Immature natural killer cell (primary cell): ENCODE results near the gene OR2D3. TPM values are rescaled to one million over a fixed set of nuclear protein-coding genes. Genes with fewer than 3 reads are reported as not detected.
"Not testable (repeated sequence)": the region's sequence is repeated elsewhere in the genome, so short reads cannot be mapped to it uniquely, and the experiment has no call there.

Experiments
- DNase-seq, 3 donors: peaks; one replicate each; pipeline ENCODE4 v3.0.0; 2022; ENCODE audit warnings: mixed read lengths in 1 of 3
- H3K27ac Mint-ChIP-seq, 6 donors: one replicate each; pipeline ENCODE4 v1.8.0; 2020; ENCODE audit warnings: mixed read lengths in 6 of 6, mild to moderate bottlenecking in 5 of 6, inconsistent platforms in 4 of 6, moderate library complexity in 3 of 6
- H3K27me3 Mint-ChIP-seq, 3 donors: one replicate each; pipeline ENCODE4 v1.8.0; 2020 to 2021; ENCODE audit warnings: low read depth in 3 of 3, mild to moderate bottlenecking in 3 of 3, mixed read lengths in 3 of 3, moderate library complexity in 3 of 3, inconsistent platforms in 1 of 3
- H3K36me3 Mint-ChIP-seq, 3 donors: one replicate each; pipeline ENCODE4 v1.8.0; 2020; ENCODE audit warnings: mixed read lengths in 3 of 3, inconsistent platforms in 2 of 3, mild to moderate bottlenecking in 2 of 3
- H3K4me1 Mint-ChIP-seq, 2 donors: one replicate each; pipeline ENCODE4 v1.8.0; 2020; ENCODE audit warnings: inconsistent platforms in 2 of 2, mild to moderate bottlenecking in 2 of 2, mixed read lengths in 2 of 2, moderate library complexity in 1 of 2
- H3K4me3 Mint-ChIP-seq, 5 donors: one replicate each; pipeline ENCODE4 v1.8.0; 2020; ENCODE audit warnings: mild to moderate bottlenecking in 5 of 5, mixed read lengths in 5 of 5, inconsistent platforms in 3 of 5, moderate library complexity in 3 of 5
- H3K9me3 Mint-ChIP-seq, 6 donors: one replicate each; pipeline ENCODE4 v1.8.0; 2020; ENCODE audit warnings: mild to moderate bottlenecking in 6 of 6, mixed read lengths in 6 of 6, inconsistent platforms in 4 of 6, moderate library complexity in 3 of 6
- polyA plus RNA-seq, 3 donors: library from polyadenylated mRNA; unstranded; fragments of 300-500 nt; fragmentation: Illumina TruSeq; gene quantifications; one replicate each; pipeline ENCODE4 v1.2.3, GENCODE V29; 2021

The OR2D3 gene
- not detected for polyA plus RNA-seq

DNA sequence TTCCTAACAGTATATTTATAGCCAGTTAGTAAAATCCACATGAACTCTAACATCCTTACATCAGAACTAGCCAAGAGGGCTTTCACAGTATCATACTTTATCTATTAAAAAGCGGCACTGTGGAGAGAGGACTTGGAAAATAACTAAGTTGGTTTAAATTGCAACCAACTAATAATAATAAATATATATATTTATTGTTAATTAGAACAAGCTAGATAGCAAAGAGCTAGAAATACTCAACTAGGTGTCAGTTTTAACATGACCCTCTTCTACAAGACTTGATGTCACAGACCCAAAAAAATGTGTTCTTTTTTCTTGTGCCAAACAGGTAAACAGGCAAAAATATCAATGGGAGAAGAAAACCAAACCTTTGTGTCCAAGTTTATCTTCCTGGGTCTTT is at the start of gene OR2D3:
TSS of gene OR2D3 (plus strand) at position 301 of the 400 bp plus-strand sequence. CDS start at position 301, 0 bp downstream.
- Mint-ChIP-seq H3K4me1 (no peaks in the 10 kb centered on the region), H3K27ac (no peak within 1 kb of the TSS), H3K27me3 (peaks cover 1 to 3% (median 1%) of the 10 kb centered on the region in 3 donors), H3K9me3 (peaks cover 0 to 8% (median 0%) of the 10 kb centered on the region in 6 donors), H3K36me3 (no peaks in the 10 kb centered on the region), H3K4me3 (no peak within 1 kb of the TSS)
- no peak for DNase-seq

DNA sequence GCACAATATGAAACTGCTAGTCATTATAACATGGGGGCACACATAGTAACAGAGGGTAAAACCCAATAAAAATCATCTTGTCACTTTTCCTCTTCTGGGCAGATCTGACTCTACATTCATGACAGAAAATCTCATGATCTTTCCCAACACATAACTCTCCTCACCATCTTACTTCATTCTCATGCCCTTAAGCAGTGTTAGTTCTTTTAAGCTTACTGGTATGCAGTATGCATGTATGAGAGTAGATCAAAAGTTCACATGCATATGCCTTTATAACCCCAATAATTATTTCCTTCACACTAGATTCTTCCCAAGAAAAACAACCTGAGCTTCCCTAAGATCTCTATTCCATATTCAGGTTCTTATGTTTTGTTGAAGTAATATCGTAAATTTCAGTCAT is 49.5 kb upstream of the OR2D3 start:
- no peak for DNase-seq
- Mint-ChIP-seq H3K27me3 (peaks cover 4 to 14% (median 4%) of the 10 kb centered on the region in 3 donors), H3K9me3 (peaks cover 0 to 6% (median 0%) of the 10 kb centered on the region in 6 donors), H3K4me3 (no peak overlapping the region), H3K4me1 (no peaks in the 10 kb centered on the region), H3K27ac (no peak overlapping the region), H3K36me3 (no peaks in the 10 kb centered on the region)

DNA sequence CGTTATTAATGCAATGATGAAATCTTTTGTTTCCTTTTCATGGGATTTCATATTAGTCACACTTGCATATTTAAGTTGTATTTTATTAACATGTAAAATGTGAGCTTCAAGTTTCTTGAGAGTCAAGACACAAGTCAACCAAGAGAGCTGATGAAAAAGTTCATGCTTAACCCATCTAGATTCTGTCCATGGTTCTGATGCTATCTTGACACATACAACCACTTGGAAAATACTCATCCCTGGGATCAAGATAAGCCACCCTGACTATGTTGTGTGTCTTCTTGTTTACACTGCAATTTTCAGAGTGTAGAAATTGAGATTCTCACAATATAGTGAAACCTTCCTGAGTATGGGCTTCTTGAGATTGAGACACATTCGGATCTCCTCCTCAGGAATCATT is 45.0 kb upstream of the OR2D3 start:
- Mint-ChIP-seq H3K4me1 (no peaks in the 10 kb centered on the region), H3K27me3 (peaks cover 5 to 6% (median 5%) of the 10 kb centered on the region in 3 donors), H3K4me3 (no peak overlapping the region), H3K36me3 (no peaks in the 10 kb centered on the region), H3K27ac (no peak overlapping the region), H3K9me3 (peaks cover 0 to 8% (median 0%) of the 10 kb centered on the region in 6 donors)
- DNase-seq = no peak

DNA sequence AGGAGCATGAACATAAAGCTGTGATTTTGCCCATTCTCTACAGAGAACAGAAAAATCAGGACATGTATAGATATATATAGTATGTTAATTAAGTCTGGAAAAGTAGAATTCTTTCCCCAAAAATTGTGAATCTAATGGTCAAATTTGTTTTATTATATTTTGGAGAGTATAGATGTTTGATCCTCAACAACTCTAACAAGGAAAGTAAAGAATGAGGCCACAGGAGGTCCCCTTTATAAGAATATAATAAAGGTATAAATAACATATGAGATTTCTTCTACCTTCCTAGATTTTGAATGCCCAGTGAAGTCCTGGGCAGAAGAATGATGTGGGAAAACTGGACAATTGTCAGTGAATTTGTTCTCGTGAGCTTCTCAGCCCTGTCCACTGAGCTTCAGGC is 44.5 kb upstream of the OR2D3 start, which contains the start of gene OR10A4:
TSS of gene OR10A4 (plus strand) at position 301 of the 400 bp plus-strand sequence. CDS start at position 324, 23 bp downstream.
- H3K4me1 Mint-ChIP-seq = no peaks in the 10 kb centered on the region
- peaks cover 0 to 6% (median 0%) of the 10 kb centered on the region in 6 donors for H3K9me3 Mint-ChIP-seq
- H3K27me3 Mint-ChIP-seq = peaks cover 4 to 6% (median 5%) of the 10 kb centered on the region in 3 donors
- no peaks in the 10 kb centered on the region for H3K36me3 Mint-ChIP-seq
- no peak for DNase-seq
- no peak within 1 kb of the TSS for H3K27ac Mint-ChIP-seq
- no peak within 1 kb of the TSS for H3K4me3 Mint-ChIP-seq

DNA sequence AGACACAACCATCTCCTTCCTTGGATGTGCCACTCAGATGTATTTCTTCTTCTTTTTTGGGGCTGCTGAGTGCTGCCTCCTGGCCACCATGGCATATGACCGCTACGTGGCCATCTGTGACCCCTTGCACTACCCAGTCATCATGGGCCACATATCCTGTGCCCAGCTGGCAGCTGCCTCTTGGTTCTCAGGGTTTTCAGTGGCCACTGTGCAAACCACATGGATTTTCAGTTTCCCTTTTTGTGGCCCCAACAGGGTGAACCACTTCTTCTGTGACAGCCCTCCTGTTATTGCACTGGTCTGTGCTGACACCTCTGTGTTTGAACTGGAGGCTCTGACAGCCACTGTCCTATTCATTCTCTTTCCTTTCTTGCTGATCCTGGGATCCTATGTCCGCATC is 43.9 kb upstream of the OR2D3 start:
- Mint-ChIP-seq H3K36me3 (no peaks in the 10 kb centered on the region), H3K9me3 (peaks cover 0 to 6% (median 0%) of the 10 kb centered on the region in 6 donors), H3K4me3 (no peak overlapping the region), H3K4me1 (no peaks in the 10 kb centered on the region), H3K27ac (no peak overlapping the region), H3K27me3 (peaks cover 2 to 6% (median 3%) of the 10 kb centered on the region in 3 donors)
- no peak for DNase-seq

DNA sequence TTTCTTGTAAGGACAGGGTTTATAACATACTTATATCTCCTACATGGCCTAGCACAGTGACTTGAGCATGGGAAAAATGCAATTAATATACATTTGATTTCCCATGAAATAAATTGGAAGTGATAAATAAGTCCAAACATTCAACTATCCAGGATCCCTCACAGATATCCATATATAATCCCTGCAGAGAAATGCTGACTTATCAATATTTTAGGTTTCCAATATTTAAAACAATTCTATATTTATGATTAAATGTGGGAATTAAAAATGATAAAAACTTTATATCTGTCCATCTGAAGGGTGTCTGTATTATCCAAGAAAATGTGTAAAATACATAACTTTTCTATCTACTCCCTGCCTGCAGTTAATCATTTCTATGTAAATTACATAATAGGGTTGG is 38.1 kb upstream of the OR2D3 start:
- DNase-seq = no peak
- H3K27me3 Mint-ChIP-seq = peaks cover under 1 to 11% (median 2%) of the 10 kb centered on the region in 3 donors
- H3K9me3 Mint-ChIP-seq = peaks cover 0 to 9% (median under 1%) of the 10 kb centered on the region in 6 donors
- no peaks in the 10 kb centered on the region for H3K4me1 Mint-ChIP-seq
- no peak overlapping the region for H3K27ac Mint-ChIP-seq
- no peaks in the 10 kb centered on the region for H3K36me3 Mint-ChIP-seq
- no peak overlapping the region for H3K4me3 Mint-ChIP-seq

DNA sequence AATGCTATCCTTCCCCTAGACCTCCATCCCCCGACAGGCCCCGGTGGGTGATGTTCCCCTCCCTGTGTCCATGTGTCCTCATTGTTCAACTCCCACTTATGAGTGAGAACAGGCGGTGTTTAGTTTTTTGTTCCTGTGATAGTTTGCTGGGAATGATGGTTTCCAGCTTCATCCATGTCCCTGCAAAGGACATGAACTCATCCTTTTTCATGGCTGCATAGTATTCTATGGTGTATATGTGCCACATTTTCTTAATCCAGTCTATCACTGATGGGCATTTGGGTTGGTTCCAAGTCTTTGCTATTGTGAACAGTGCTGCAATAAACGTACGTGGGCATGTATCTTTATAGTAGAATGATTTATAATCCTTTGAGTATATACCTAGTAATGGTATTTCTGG is 33.1 kb upstream of the OR2D3 start:
- not testable (repeated sequence) for H3K27me3 Mint-ChIP-seq, H3K4me1 Mint-ChIP-seq, H3K4me3 Mint-ChIP-seq, H3K36me3 Mint-ChIP-seq, DNase-seq, H3K27ac Mint-ChIP-seq
- peaks cover 0 to 15% (median under 1%) of the 10 kb centered on the region in 6 donors for H3K9me3 Mint-ChIP-seq

DNA sequence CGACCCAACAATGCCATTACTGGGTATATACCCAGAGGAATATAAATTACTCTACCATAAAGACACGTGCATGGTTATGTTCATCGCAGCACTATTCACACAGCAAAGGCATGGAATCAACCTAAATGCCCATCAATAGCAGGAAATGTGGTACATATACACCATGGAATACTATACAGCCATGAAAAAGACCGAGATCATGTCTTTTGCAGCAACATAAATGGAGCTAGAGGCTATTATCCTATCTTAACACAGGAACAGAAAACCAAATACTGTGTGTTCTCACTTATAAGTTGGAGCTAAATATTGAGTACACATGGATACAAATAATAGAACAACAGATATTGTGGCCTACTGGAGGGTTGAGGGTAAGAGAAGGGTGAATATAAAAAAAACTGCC is 32.0 kb upstream of the OR2D3 start:
- H3K9me3 Mint-ChIP-seq = peaks cover 0 to 15% (median under 1%) of the 10 kb centered on the region in 6 donors
- H3K36me3 Mint-ChIP-seq = no peaks in the 10 kb centered on the region
- DNase-seq = no peak
- H3K27ac Mint-ChIP-seq = no peak overlapping the region
- H3K27me3 Mint-ChIP-seq = peaks cover 0 to 9% (median 2%) of the 10 kb centered on the region in 3 donors
- no peaks in the 10 kb centered on the region for H3K4me1 Mint-ChIP-seq
- H3K4me3 Mint-ChIP-seq = no peak overlapping the region

- no peak for DNase-seq
- Mint-ChIP-seq H3K27ac (no peak overlapping the region), H3K4me1 (peaks cover 0 to under 1% of the 10 kb centered on the region in 2 donors), H3K4me3 (no peak overlapping the region), H3K36me3 (no peaks in the 10 kb centered on the region), H3K9me3 (peaks cover 0 to 15% (median under 1%) of the 10 kb centered on the region in 6 donors), H3K27me3 (peaks cover 0 to 6% (median 0%) of the 10 kb centered on the region in 3 donors)
Observed at GRCh38 chr11:6889835-6890234, 31.0 kb upstream of the OR2D3 start.

- Mint-ChIP-seq H3K36me3 (no peaks in the 10 kb centered on the region), H3K4me1 (peaks cover 0 to 4% of the 10 kb centered on the region in 2 donors), H3K27ac (no peak within 1 kb of the TSS), H3K4me3 (no peak within 1 kb of the TSS), H3K27me3 (peaks cover 0 to 2% (median 0%) of the 10 kb centered on the region in 3 donors), H3K9me3 (peaks cover 0 to 6% (median 0%) of the 10 kb centered on the region in 6 donors)
- no peak for DNase-seq
Observed at GRCh38 chr11:6892400-6892799, 28.4 kb upstream of the OR2D3 start, which contains the start of gene OR2D2. Gene OR2D2 (minus strand): TSS chr11:6892500. CDS start chr11:6892500, 0 bp downstream.

- Mint-ChIP-seq H3K4me3 (no peak overlapping the region), H3K9me3 (peaks cover 0 to 6% (median 0%) of the 10 kb centered on the region in 6 donors), H3K36me3 (no peaks in the 10 kb centered on the region), H3K4me1 (peaks cover 0 to 4% of the 10 kb centered on the region in 2 donors), H3K27me3 (peaks cover 0 to 2% (median 0%) of the 10 kb centered on the region in 3 donors), H3K27ac (no peak overlapping the region)
- DNase-seq = no peak
Observed at GRCh38 chr11:6894097-6894496, 26.7 kb upstream of the OR2D3 start.

- no peak overlapping the region for H3K27ac Mint-ChIP-seq
- no peak overlapping the region for H3K4me3 Mint-ChIP-seq
Observed at GRCh38 chr11:6895010-6895409, 25.8 kb upstream of the OR2D3 start.

GRCh38 chr11:6898911-6899310 is 21.9 kb upstream of the OR2D3 start:
- peaks cover 0 to 4% (median 4%) of the 10 kb centered on the region in 3 donors for H3K27me3 Mint-ChIP-seq
- H3K36me3 Mint-ChIP-seq = no peaks in the 10 kb centered on the region
- H3K4me3 Mint-ChIP-seq = no peak overlapping the region
- no peak overlapping the region for H3K27ac Mint-ChIP-seq
- H3K4me1 Mint-ChIP-seq = peaks cover 0 to 4% of the 10 kb centered on the region in 2 donors
- H3K9me3 Mint-ChIP-seq = no peaks in the 10 kb centered on the region
- no peak for DNase-seq

More at GRCh38 chr11:6895010-6895409, 25.8 kb upstream of the OR2D3 start:
- peaks cover 0 to 4% of the 10 kb centered on the region in 2 donors for H3K4me1 Mint-ChIP-seq
- peaks cover 0 to 6% (median 0%) of the 10 kb centered on the region in 6 donors for H3K9me3 Mint-ChIP-seq
- H3K27me3 Mint-ChIP-seq = peaks cover 0 to 3% (median 0%) of the 10 kb centered on the region in 3 donors
- no peak for DNase-seq
- no peaks in the 10 kb centered on the region for H3K36me3 Mint-ChIP-seq

- Mint-ChIP-seq H3K4me3 (no peak overlapping the region), H3K36me3 (no peaks in the 10 kb centered on the region), H3K9me3 (no peaks in the 10 kb centered on the region), H3K27me3 (peaks cover 0 to 5% (median 4%) of the 10 kb centered on the region in 3 donors), H3K27ac (no peak overlapping the region), H3K4me1 (no peaks in the 10 kb centered on the region)
- DNase-seq = no peak
Observed at GRCh38 chr11:6900327-6900999, 20.3 kb upstream of the OR2D3 start.
